ENCODE measurements around the gene PTK7.

GRCh38 chr6:43075670-43076463, at the start of gene PTK7:
- TF ChIP-seq SUZ12 (IDR thresholded peaks at IDR 0.05; ENCODE audit: extremely low read depth, insufficient read depth, insufficient read length) (no peak), ZNF274 (IDR thresholded peaks at IDR 0.05; ENCODE audit: low read depth, low read length) (no peak), YY1 (IDR thresholded peaks at IDR 0.05; ENCODE audit: insufficient read depth, insufficient read length) (no peak)
